ENCODE measurements around the gene GAB1.

GAB1 gene

GRCh38 chr4:143514901-143515300 is 178.2 kb downstream of the GAB1 start:
- Histone ChIP-seq H3K9ac (ENCODE audit: low read length in 5 of 5) (peak overlapping the region; percentile 69 to 95 (median 84)), H3K4me1 (ENCODE audit: control insufficient read depth in 5 of 5, insufficient read depth in 5 of 5, low read length in 5 of 5) (peaks cover 0 to 34% (median 33%) of the 10 kb centered on the region in 5 donors), H3K27me3 (ENCODE audit: control insufficient read depth in 5 of 5, insufficient read depth in 4 of 5, low read length in 5 of 5) (no peaks in the 10 kb centered on the region), H3K4me3 (ENCODE audit: low read depth in 1 of 5, low read length in 5 of 5) (peak overlapping the region; percentile 67 to 96 (median 83)), H3K9me3 (ENCODE audit: control insufficient read depth in 5 of 5, low read length in 5 of 5) (no peaks in the 10 kb centered on the region), H3K36me3 (ENCODE audit: control insufficient read depth in 5 of 5, insufficient read depth in 5 of 5, low read length in 5 of 5) (peaks cover 10 to 23% (median 14%) of the 10 kb centered on the region in 5 donors), H3K27ac (ENCODE audit: low read depth, low read length) (peak overlapping the region; percentile 87)

GRCh38 chr4:143515905-143516304 is 179.2 kb downstream of the GAB1 start:
- no peaks in the 10 kb centered on the region for H3K9me3 ChIP-seq (ENCODE audit: control insufficient read depth in 5 of 5, low read length in 5 of 5)
- peak overlapping the region in 2 of 5 donors; percentile 24 to 30 for H3K9ac ChIP-seq (ENCODE audit: low read length in 5 of 5)
- H3K4me1 ChIP-seq (ENCODE audit: control insufficient read depth in 5 of 5, insufficient read depth in 5 of 5, low read length in 5 of 5) = peaks cover 0 to 38% (median 34%) of the 10 kb centered on the region in 5 donors
- H3K36me3 ChIP-seq (ENCODE audit: control insufficient read depth in 5 of 5, insufficient read depth in 5 of 5, low read length in 5 of 5) = peaks cover 10 to 23% (median 17%) of the 10 kb centered on the region in 5 donors
- peak overlapping the region; percentile 87 for H3K27ac ChIP-seq (ENCODE audit: low read depth, low read length)
- no peaks in the 10 kb centered on the region for H3K27me3 ChIP-seq (ENCODE audit: control insufficient read depth in 5 of 5, insufficient read depth in 4 of 5, low read length in 5 of 5)
- H3K4me3 ChIP-seq (ENCODE audit: low read depth in 1 of 5, low read length in 5 of 5) = peak overlapping the region in 3 of 5 donors; percentile 23 to 96 (median 83)

GRCh38 chr4:143517764-143518163 is 181.1 kb downstream of the GAB1 start:
- no peaks in the 10 kb centered on the region for H3K9me3 ChIP-seq (ENCODE audit: control insufficient read depth in 5 of 5, low read length in 5 of 5)
- no peak overlapping the region for H3K27ac ChIP-seq (ENCODE audit: low read depth, low read length)
- no peak overlapping the region for H3K4me3 ChIP-seq (ENCODE audit: low read depth in 1 of 5, low read length in 5 of 5)
- H3K9ac ChIP-seq (ENCODE audit: low read length in 5 of 5) = peak overlapping the region in 1 of 5 donors; percentile 20
- H3K27me3 ChIP-seq (ENCODE audit: control insufficient read depth in 5 of 5, insufficient read depth in 4 of 5, low read length in 5 of 5) = no peaks in the 10 kb centered on the region
- H3K36me3 ChIP-seq (ENCODE audit: control insufficient read depth in 5 of 5, insufficient read depth in 5 of 5, low read length in 5 of 5) = peaks cover 18 to 33% (median 30%) of the 10 kb centered on the region in 5 donors
- H3K4me1 ChIP-seq (ENCODE audit: control insufficient read depth in 5 of 5, insufficient read depth in 5 of 5, low read length in 5 of 5) = peaks cover 0 to 35% (median 31%) of the 10 kb centered on the region in 5 donors
